Smooth muscle cell (in vitro differentiated cells): Measurements from ENCODE around the gene LAMTOR4. TPM values are rescaled to one million over a fixed set of nuclear protein-coding genes. Genes with fewer than 3 reads are reported as not detected.

Experiments
- DNase-seq: peaks from one replicate; lab custom pipeline; 2025; ENCODE audit not compliant: unreplicated experiment; lab: John Stamatoyannopoulos, UW
- H2AFZ ChIP-seq: fragments of 200-600 bp; sonication (generic); 2 replicates; pipeline ENCODE4 v1.6.0; 2016; ENCODE audit warnings: antibody characterized with exemption, low read depth, mild to moderate bottlenecking
- H3F3A ChIP-seq: fragments of 200-600 bp; sonication (generic); 2 replicates; pipeline ENCODE4 v1.6.0; 2017; ENCODE audit warnings: antibody characterized with exemption, low read depth
- H3K27ac ChIP-seq: fragments of 200-600 bp; sonication (generic); 2 replicates; pipeline ENCODE4 v1.5.1; 2016; ENCODE audit warnings: low read depth, mild to moderate bottlenecking
- H3K27me3 ChIP-seq: fragments of 200-600 bp; sonication (generic); 2 replicates; pipeline ENCODE4 v1.6.1; 2016; ENCODE audit warnings: low read depth, mild to moderate bottlenecking
- H3K36me3 ChIP-seq: fragments of 200-600 bp; sonication (generic); 2 replicates; pipeline ENCODE4 v1.5.1; 2016; ENCODE audit warnings: low read depth
- H3K4me1 ChIP-seq: fragments of 200-600 bp; sonication (generic); 2 replicates; pipeline ENCODE4 v1.5.1; 2016; ENCODE audit warnings: low read depth
- H3K4me2 ChIP-seq: fragments of 200-600 bp; sonication (generic); 2 replicates; pipeline ENCODE4 v1.6.0; 2016; ENCODE audit warnings: mild to moderate bottlenecking
- H3K4me3 ChIP-seq: fragments of 200-600 bp; sonication (generic); 2 replicates; pipeline ENCODE4 v1.5.1; 2016; ENCODE audit warnings: mild to moderate bottlenecking
- H3K79me2 ChIP-seq: fragments of 200-600 bp; sonication (generic); 2 replicates; pipeline ENCODE4 v1.6.0; 2016; ENCODE audit warnings: low read depth, mild to moderate bottlenecking
- H3K9ac ChIP-seq: fragments of 200-600 bp; sonication (generic); 2 replicates; pipeline ENCODE4 v1.6.0; 2016; ENCODE audit warnings: low read depth
- H3K9me3 ChIP-seq: fragments of 200-600 bp; sonication (generic); replicated peaks from 2 replicates; pipeline ENCODE4 v1.5.1; 2016; ENCODE audit warnings: low read depth
- H4K20me1 ChIP-seq: fragments of 200-600 bp; sonication (generic); 2 replicates; pipeline ENCODE4 v1.6.0; 2016; ENCODE audit warnings: low read depth
- WGBS: methylation state at CpG from one replicate; pipeline ENCODE4 v1.1.7; 2016; ENCODE audit warnings: low lambda C conversion rate; 5-methylcytosine and 5-hydroxymethylcytosine counted together
- polyA plus RNA-seq: library from polyadenylated mRNA; unstranded; fragments of >200 nt; fragmentation: Nextera tagmentation; extraction: Ambion mirVana; gene quantifications from 2 replicates; pipeline ENCODE4 v1.2.1, GENCODE V29; 2016
- total RNA-seq: library from RNA; depleted of rRNA; stranded (reverse); fragments of >200 nt; gene quantifications from 2 replicates; pipeline ENCODE4 v1.2.3, GENCODE V29; 2014
- TF ChIP-seq, protein P1 (sequence below): fragments of 200-600 bp; sonication (generic); IDR thresholded peaks from 2 replicates; pipeline ENCODE4 v1.5.1; 2017; ENCODE audit warnings: borderline replicate concordance, mild to moderate bottlenecking, antibody characterized with exemption; ENCODE audit not compliant: insufficient read depth, poor library complexity, severe bottlenecking

Gene LAMTOR4
- total and polyA plus RNA-seq, 2 experiments from 2014 or later, result 108 to 203 TPM

DNA sequence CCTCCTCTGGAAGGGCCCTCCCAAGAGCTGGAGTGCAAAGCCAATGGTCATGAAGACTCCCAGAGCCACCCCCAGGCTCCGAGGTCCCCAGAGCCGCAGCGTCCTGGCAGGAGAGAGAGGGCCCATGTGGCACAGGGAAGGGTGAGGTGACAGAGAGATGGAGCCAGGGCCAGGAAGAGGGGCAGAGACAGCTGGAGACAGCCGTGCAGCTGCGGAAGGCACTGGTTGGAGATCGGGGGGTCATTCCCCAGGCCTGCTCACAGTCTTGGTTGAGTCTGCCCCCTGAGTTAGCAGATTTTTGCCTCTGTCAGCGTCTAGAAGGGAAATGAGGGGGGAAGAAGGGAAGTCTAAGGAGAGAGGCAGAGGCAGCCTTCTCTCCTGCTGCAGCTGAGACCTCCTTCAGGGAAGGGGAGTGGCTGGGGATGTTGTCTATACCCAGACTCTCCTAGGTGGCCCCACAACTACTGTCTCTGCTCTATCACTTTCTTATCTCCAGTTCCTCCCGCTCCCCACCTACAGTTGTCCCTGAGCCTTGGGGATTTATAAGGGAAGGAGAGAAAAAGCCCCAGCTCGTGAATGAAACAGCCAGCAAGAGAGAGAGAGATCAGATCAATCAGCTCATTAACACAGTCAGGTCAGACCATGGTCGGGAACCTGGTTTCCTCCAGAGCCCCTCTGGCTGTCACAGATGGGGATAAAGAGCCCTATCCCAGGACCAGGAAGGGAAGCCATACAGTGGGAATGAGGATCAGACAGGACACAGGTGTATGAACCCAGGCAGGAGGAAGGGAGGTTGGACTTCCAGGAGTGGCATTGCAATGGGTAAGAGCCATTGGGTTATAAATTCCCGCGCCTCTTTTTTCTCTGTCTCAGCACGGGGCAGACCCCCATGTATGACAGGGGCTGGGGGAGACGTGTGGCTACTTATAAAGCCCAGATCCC lies 18.5 kb downstream of the LAMTOR4 start:
- no peaks in the 10 kb centered on the region for H3K9me3 ChIP-seq
- H2AFZ ChIP-seq, result peak overlapping the region; percentile 16
- peaks cover 8% of the 10 kb centered on the region for H3K4me1 ChIP-seq
- no peaks in the 10 kb centered on the region for H3K79me2 ChIP-seq
- peak overlapping the region; percentile 81 for H3K4me2 ChIP-seq
- H3K9ac ChIP-seq, result no peak overlapping the region
- DNase-seq, result no peak
- peaks cover 20% of the 10 kb centered on the region for H3K27me3 ChIP-seq
- 54% methylated on average over 14 of the region's 14 CpGs for WGBS
- no peaks in the 10 kb centered on the region for H4K20me1 ChIP-seq
- TF ChIP-seq, protein P1, sequence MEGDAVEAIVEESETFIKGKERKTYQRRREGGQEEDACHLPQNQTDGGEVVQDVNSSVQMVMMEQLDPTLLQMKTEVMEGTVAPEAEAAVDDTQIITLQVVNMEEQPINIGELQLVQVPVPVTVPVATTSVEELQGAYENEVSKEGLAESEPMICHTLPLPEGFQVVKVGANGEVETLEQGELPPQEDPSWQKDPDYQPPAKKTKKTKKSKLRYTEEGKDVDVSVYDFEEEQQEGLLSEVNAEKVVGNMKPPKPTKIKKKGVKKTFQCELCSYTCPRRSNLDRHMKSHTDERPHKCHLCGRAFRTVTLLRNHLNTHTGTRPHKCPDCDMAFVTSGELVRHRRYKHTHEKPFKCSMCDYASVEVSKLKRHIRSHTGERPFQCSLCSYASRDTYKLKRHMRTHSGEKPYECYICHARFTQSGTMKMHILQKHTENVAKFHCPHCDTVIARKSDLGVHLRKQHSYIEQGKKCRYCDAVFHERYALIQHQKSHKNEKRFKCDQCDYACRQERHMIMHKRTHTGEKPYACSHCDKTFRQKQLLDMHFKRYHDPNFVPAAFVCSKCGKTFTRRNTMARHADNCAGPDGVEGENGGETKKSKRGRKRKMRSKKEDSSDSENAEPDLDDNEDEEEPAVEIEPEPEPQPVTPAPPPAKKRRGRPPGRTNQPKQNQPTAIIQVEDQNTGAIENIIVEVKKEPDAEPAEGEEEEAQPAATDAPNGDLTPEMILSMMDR, result no peak
- H3F3A ChIP-seq, result peaks cover 4% of the 10 kb centered on the region
- H3K27ac ChIP-seq, result no peak overlapping the region
- peak overlapping the region; percentile 59 for H3K4me3 ChIP-seq
- H3K36me3 ChIP-seq, result no peaks in the 10 kb centered on the region

DNA sequence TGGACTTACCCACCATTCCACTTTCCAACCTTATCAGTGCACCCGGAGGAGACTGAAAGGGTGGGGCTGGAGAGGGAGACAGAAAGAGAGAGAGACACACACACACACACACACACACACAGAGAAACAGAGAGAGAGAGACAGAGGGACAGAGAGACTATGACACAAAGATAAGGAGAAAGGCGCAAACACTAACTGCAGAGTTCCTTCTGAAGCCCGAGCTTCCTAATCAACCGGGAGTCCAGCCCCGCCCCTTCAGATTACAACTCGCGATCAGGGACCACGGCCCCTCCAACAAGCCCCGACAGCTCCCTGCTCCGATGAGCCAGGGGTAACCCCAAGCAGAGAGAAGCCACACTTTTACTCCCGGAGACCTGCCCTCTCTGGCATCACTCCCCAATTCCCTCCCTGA lies 19.2 kb downstream of the LAMTOR4 start:
- Histone ChIP-seq H3K4me3 (peak overlapping the region; percentile 59), H3K36me3 (no peaks in the 10 kb centered on the region), H3F3A (peaks cover 4% of the 10 kb centered on the region), H3K4me2 (peak overlapping the region; percentile 81), H4K20me1 (no peaks in the 10 kb centered on the region), H3K27ac (no peak overlapping the region), H3K79me2 (no peaks in the 10 kb centered on the region), H3K27me3 (peaks cover 23% of the 10 kb centered on the region), H2AFZ (peak overlapping the region; percentile 16), H3K9ac (no peak overlapping the region), H3K4me1 (peaks cover 8% of the 10 kb centered on the region), H3K9me3 (no peaks in the 10 kb centered on the region)
- TF ChIP-seq, protein P1, result no peak
- no peak for DNase-seq
- WGBS, result 6% methylated on average over 11 of the region's 11 CpGs

DNA sequence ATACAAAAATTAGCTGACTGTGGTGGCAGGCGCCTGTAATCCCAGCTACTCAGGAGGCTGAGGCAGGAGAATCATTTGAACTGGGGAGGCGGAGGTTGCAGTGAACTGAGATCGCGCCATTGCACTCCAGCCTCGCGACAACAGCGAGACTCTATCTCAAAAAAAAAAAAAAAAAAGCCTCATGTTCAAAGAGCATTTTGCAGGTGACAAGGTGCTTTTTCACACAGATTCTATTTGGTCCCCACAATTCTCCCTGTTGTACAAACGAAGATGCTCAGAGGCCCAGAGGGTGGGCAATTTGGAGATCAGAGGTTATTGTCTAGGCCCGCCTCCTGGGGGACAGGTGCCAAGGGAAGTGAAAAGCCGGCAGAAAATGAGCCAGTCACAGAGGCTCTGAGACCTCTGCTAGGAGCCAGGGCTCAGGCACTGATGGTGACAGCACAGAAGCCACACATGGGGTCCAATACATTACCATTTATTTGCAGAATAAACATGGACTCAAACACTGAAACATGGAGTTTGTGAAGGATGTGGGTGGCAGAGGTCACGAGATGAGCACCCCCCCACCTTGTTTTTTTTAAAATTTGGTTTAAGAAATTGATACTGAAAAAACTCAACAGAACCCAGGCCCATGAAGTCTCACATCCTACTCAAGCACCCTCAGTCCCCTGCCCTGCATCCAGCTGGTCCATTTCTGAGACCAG lies 20.6 kb downstream of the LAMTOR4 start:
- H3K9me3 ChIP-seq, result no peaks in the 10 kb centered on the region
- no peak overlapping the region for H3K9ac ChIP-seq
- no peak overlapping the region for H3K4me3 ChIP-seq
- H3K27me3 ChIP-seq, result peaks cover 23% of the 10 kb centered on the region
- TF ChIP-seq, protein P1, result no peak
- H2AFZ ChIP-seq, result no peak overlapping the region
- WGBS, result 93% methylated on average over 11 of the region's 11 CpGs
- H3K36me3 ChIP-seq, result no peaks in the 10 kb centered on the region
- peaks cover 4% of the 10 kb centered on the region for H3F3A ChIP-seq
- no peaks in the 10 kb centered on the region for H4K20me1 ChIP-seq
- no peaks in the 10 kb centered on the region for H3K79me2 ChIP-seq
- peaks cover 8% of the 10 kb centered on the region for H3K4me1 ChIP-seq
- no peak overlapping the region for H3K27ac ChIP-seq
- H3K4me2 ChIP-seq, result no peak overlapping the region
- DNase-seq, result no peak
